ENCODE results near the gene GLIS2.
A peak's percentile ranks its signal among the peaks of the same experiment; 100 is the strongest.

Gene GLIS2

GRCh38 chr16:4325253-4325758, 9.4 kb downstream of the GLIS2 start:
- no peak for TF ChIP-seq CTCF (IDR thresholded peaks at IDR 0.05)
- DNase-seq = no peak
- no peaks in the 10 kb centered on the region for H3K9me3 ChIP-seq
- H3K4me1 ChIP-seq = peaks cover 8 to 98% (median 92%) of the 10 kb centered on the region in 4 donors
- H3K27ac ChIP-seq = peak overlapping the region; percentile 93 to 99
- H3K27me3 ChIP-seq = no peaks in the 10 kb centered on the region
- H3K4me3 ChIP-seq = no peak overlapping the region
- H3K36me3 ChIP-seq = no peaks in the 10 kb centered on the region
- intact Hi-C loops (cut with DNase I; ENCODE audit: low total_unique reads) = loop anchor here (10.0 kb wide), 1 partner anchor 121 kb away; no protein-coding TSS in a partner anchor

- Histone ChIP-seq H3K4me3 (peak overlapping the region; percentile 48 to 58), H3K27ac (peak overlapping the region; percentile 76 to 99), H3K4me1 (peaks cover 8 to 84% (median 74%) of the 10 kb centered on the region in 4 donors), H3K27me3 (no peaks in the 10 kb centered on the region), H3K9me3 (no peaks in the 10 kb centered on the region), H3K36me3 (peaks cover 0 to 6% (median 6%) of the 10 kb centered on the region in 3 donors)
- intact Hi-C loops (cut with DNase I; ENCODE audit: low total_unique reads) = loop anchor here (2.0 to 10.0 kb wide), 2 partner anchors 39 to 123 kb away; no protein-coding TSS in a partner anchor
- TF ChIP-seq CTCF (IDR thresholded peaks at IDR 0.05) = no peak
- no peak for DNase-seq
These were observed 11.6 kb downstream of the GLIS2 start for GRCh38 chr16:4327386-4328045.

- peak; percentile 78 to 92 for DNase-seq
These were observed 12.3 kb downstream of the GLIS2 start for GRCh38 chr16:4328046-4328781.

GRCh38 chr16:4328782-4329775, 13.2 kb downstream of the GLIS2 start:
- peaks cover 8 to 69% (median 59%) of the 10 kb centered on the region in 4 donors for H3K4me1 ChIP-seq
- DNase-seq = peak in 1 of 2 donors; percentile 71
- intact Hi-C loops (cut with DNase I; ENCODE audit: low total_unique reads) = loop anchor here (2.0 to 10.0 kb wide), 2 partner anchors 40 to 124 kb away; no protein-coding TSS in a partner anchor

More at GRCh38 chr16:4328046-4328781, 12.3 kb downstream of the GLIS2 start:
- peak; percentile 67 to 69 for TF ChIP-seq CTCF (IDR thresholded peaks at IDR 0.05)
- Histone ChIP-seq H3K27ac (peak overlapping the region; percentile 76 to 99), H3K4me3 (peak overlapping the region; percentile 48 to 58), H3K27me3 (no peaks in the 10 kb centered on the region), H3K36me3 (peaks cover 0 to 13% (median 13%) of the 10 kb centered on the region in 3 donors), H3K4me1 (peaks cover 8 to 77% (median 67%) of the 10 kb centered on the region in 4 donors), H3K9me3 (no peaks in the 10 kb centered on the region)
- intact Hi-C loops (cut with DNase I; ENCODE audit: low total_unique reads) = loop anchor here (2.0 to 10.0 kb wide), 2 partner anchors 39 to 123 kb away; no protein-coding TSS in a partner anchor

More at GRCh38 chr16:4328782-4329775, 13.2 kb downstream of the GLIS2 start:
- Histone ChIP-seq H3K27ac (peak overlapping the region; percentile 76 to 99), H3K36me3 (peaks cover 0 to 20% (median 19%) of the 10 kb centered on the region in 3 donors), H3K4me3 (peak overlapping the region; percentile 48 to 58), H3K9me3 (no peaks in the 10 kb centered on the region), H3K27me3 (no peaks in the 10 kb centered on the region)
- TF ChIP-seq CTCF (IDR thresholded peaks at IDR 0.05) = no peak

Data from tibial artery (tissue), 4 donors.